ENCODE measurements around the gene GPX5.

GPX5 gene

DNA sequence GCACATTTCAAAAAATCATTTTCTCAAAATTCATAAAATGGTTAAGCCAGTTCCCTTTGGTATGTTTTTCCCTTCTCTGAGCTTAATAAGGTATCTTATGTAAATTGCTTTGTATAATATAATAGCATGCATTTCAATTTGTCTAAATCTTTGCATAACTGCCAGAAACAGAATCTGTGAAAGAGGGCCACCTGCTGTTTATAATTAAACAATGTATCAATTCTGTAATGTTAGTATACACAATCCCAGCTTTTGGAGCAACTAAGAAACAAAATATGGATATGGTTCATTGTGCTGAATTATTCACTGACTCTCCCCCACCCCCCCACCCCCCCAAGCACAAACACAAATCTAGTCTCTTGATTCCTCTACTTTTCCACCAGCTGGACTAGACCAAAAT is 54.8 kb downstream of the GPX5 start:
- TF ChIP-seq SPI1 (IDR thresholded peaks at IDR 0.05; ENCODE audit: low read depth, low read length) (no peak), POLR2AphosphoS5 (IDR thresholded peaks at IDR 0.05; ENCODE audit: low read depth, low read length) (no peak), TAF1 (IDR thresholded peaks at IDR 0.05; ENCODE audit: low read depth, low read length) (no peak), PAX5 (IDR thresholded peaks at IDR 0.05; ENCODE audit: insufficient read depth, low read length, severe bottlenecking) (no peak), POU2F2 (IDR thresholded peaks at IDR 0.05; ENCODE audit: low read depth, low read length) (no peak), POLR2A (IDR thresholded peaks at IDR 0.05; ENCODE audit: low read depth, low read length) (no peak)
- no peak for DNase-seq (ENCODE audit: insufficient read length, low spot score)
- no peak for FAIRE-seq

GRCh38 chr6:28583463-28583862 is 57.8 kb downstream of the GPX5 start:
- no peak for FAIRE-seq
- no peak for DNase-seq (ENCODE audit: insufficient read length, low spot score)
- TF ChIP-seq PAX5 (IDR thresholded peaks at IDR 0.05; ENCODE audit: insufficient read depth, low read length, severe bottlenecking) = no peak
- no peak for TF ChIP-seq TAF1 (IDR thresholded peaks at IDR 0.05; ENCODE audit: low read depth, low read length)
- TF ChIP-seq POU2F2 (IDR thresholded peaks at IDR 0.05; ENCODE audit: low read depth, low read length) = no peak
